WTC11 (cell line): ENCODE measurements around the gene YIPF5. TPM values are rescaled to one million over a fixed set of nuclear protein-coding genes. Genes with fewer than 3 reads are reported as not detected.

Source experiments
- ATAC-seq: fragments of 200-7000 bp; cut with Tn5 transposase; 2 replicates; pipeline ENCODE4 v1.10.0; 2021; ENCODE audit warnings: mild to moderate bottlenecking, moderate library complexity
- CTCF ChIA-PET: fragments of 300-600 bp; sonication (Branson Sonifier 250); formaldehyde crosslinking; loops from one replicate; lab custom pipeline; 2021; ENCODE audit warnings: antibody characterized with exemption; lab: Charles Lee
- POLR2A ChIA-PET: fragments of 350-600 bp; sonication (Branson Sonifier 250); formaldehyde crosslinking; loops from one replicate; lab custom pipeline; 2021; ENCODE audit warnings: antibody characterized with exemption; lab: Charles Lee
- DNase-seq: peaks from one replicate; pipeline ENCODE4 v3.0.0; 2021; ENCODE audit warnings: low spot score
- H3K27ac Mint-ChIP-seq: 2 replicates; pipeline ENCODE4 v1.8.0; 2021; ENCODE audit warnings: mixed read lengths
- H3K27me3 Mint-ChIP-seq: 2 replicates; pipeline ENCODE4 v1.8.0; 2021; ENCODE audit warnings: low read depth, mild to moderate bottlenecking, moderate library complexity, mixed read lengths
- H3K36me3 Mint-ChIP-seq: 2 replicates; pipeline ENCODE4 v1.8.0; 2021; ENCODE audit warnings: mixed read lengths
- H3K4me1 Mint-ChIP-seq: 2 replicates; pipeline ENCODE4 v1.8.0; 2022; ENCODE audit warnings: mixed read lengths
- H3K4me3 Mint-ChIP-seq: 2 replicates; pipeline ENCODE4 v1.8.0; 2021; ENCODE audit warnings: mild to moderate bottlenecking, moderate library complexity, mixed read lengths
- H3K9me3 Mint-ChIP-seq: 2 replicates; pipeline ENCODE4 v1.8.0; 2021; ENCODE audit warnings: mixed read lengths
- CBFB ChIP-seq: sonication (generic); formaldehyde crosslinking; IDR thresholded peaks from 2 replicates; pipeline ENCODE4 v1.8.1; 2022; ENCODE audit warnings: mild to moderate bottlenecking, low read depth, missing genetic modification reagents
- ELF4 ChIP-seq: sonication (generic); formaldehyde crosslinking; IDR thresholded peaks from 2 replicates; pipeline ENCODE4 v1.8.1; 2022; ENCODE audit warnings: low read depth, mild to moderate bottlenecking, moderate library complexity, missing genetic modification reagents
- EMX1 ChIP-seq: fragments of 250-450 bp; sonication (Bioruptor Pico); IDR thresholded peaks from 2 replicates; pipeline ENCODE4 v1.8.0; 2021; ENCODE audit warnings: mild to moderate bottlenecking
- ETV6 ChIP-seq: sonication (generic); formaldehyde crosslinking; IDR thresholded peaks from 2 replicates; pipeline ENCODE4 v1.8.1; 2022; ENCODE audit warnings: mild to moderate bottlenecking, missing genetic modification reagents
- FOXK1 ChIP-seq: sonication (generic); formaldehyde crosslinking; IDR thresholded peaks from 2 replicates; pipeline ENCODE4 v1.8.0; 2022; ENCODE audit warnings: mild to moderate bottlenecking, moderate library complexity, missing genetic modification reagents
- GABPB1 ChIP-seq: sonication (generic); formaldehyde crosslinking; IDR thresholded peaks from 2 replicates; pipeline ENCODE4 v1.8.1; 2023; ENCODE audit warnings: mild to moderate bottlenecking, missing genetic modification reagents
- HMGA2 ChIP-seq: fragments of 250-450 bp; sonication (Bioruptor Pico); IDR thresholded peaks from 2 replicates; pipeline ENCODE4 v1.4.0; 2021; ENCODE audit warnings: mild to moderate bottlenecking, moderate library complexity
- NR1H2 ChIP-seq: sonication (generic); formaldehyde crosslinking; IDR thresholded peaks from 2 replicates; pipeline ENCODE4 v1.9.0; 2021; ENCODE audit warnings: mild to moderate bottlenecking, moderate library complexity, missing genetic modification reagents
- RELA ChIP-seq: sonication (generic); formaldehyde crosslinking; IDR thresholded peaks from 2 replicates; pipeline ENCODE4 v1.8.1; 2022; ENCODE audit warnings: missing genetic modification reagents, mild to moderate bottlenecking, borderline replicate concordance
- TP53 ChIP-seq: sonication (generic); formaldehyde crosslinking; IDR thresholded peaks from 2 replicates; pipeline ENCODE4 v1.8.1; 2023; ENCODE audit warnings: mild to moderate bottlenecking, missing genetic modification reagents
- ZNF219 ChIP-seq: sonication (generic); formaldehyde crosslinking; IDR thresholded peaks from 2 replicates; pipeline ENCODE4 v1.8.0; 2023; ENCODE audit warnings: missing genetic modification reagents, mild to moderate bottlenecking, borderline replicate concordance
- ZNF232 ChIP-seq: sonication (generic); formaldehyde crosslinking; IDR thresholded peaks from 2 replicates; pipeline ENCODE4 v1.8.0; 2022; ENCODE audit warnings: mild to moderate bottlenecking, missing genetic modification reagents
- ZNF396 ChIP-seq: fragments of 250-450 bp; sonication (Bioruptor Pico); IDR thresholded peaks from 2 replicates; pipeline ENCODE4 v1.8.0; 2021; ENCODE audit warnings: mild to moderate bottlenecking, moderate library complexity, borderline replicate concordance
- total RNA-seq: library from RNA; stranded (reverse); gene quantifications from 3 replicates; pipeline ENCODE4 v1.2.3, GENCODE V29; 2021
- TF ChIP-seq, protein P1 (sequence below): sonication (generic); formaldehyde crosslinking; IDR thresholded peaks from 2 replicates; pipeline ENCODE4 v1.8.1; 2022; ENCODE audit warnings: low read depth, mild to moderate bottlenecking, moderate library complexity, missing genetic modification reagents, borderline replicate concordance
- TF ChIP-seq, protein P2 (sequence below): fragments of 250-450 bp; sonication (Bioruptor Pico); IDR thresholded peaks from 2 replicates; pipeline ENCODE4 v1.8.0; 2021; ENCODE audit warnings: mild to moderate bottlenecking
- TF ChIP-seq, protein P3 (sequence below): sonication (generic); formaldehyde crosslinking; IDR thresholded peaks from 2 replicates; pipeline ENCODE4 v1.8.1; 2023; ENCODE audit warnings: mild to moderate bottlenecking, missing genetic modification reagents
- TF ChIP-seq, protein P4 (sequence below): sonication (generic); formaldehyde crosslinking; IDR thresholded peaks from 2 replicates; pipeline ENCODE4 v1.8.0; 2022; ENCODE audit warnings: missing genetic modification reagents
- TF ChIP-seq, protein P5 (sequence below): sonication (generic); formaldehyde crosslinking; conservative IDR thresholded peaks from 2 replicates; pipeline ENCODE4 v1.8.1; 2023; ENCODE audit warnings: mild to moderate bottlenecking, low read depth, missing genetic modification reagents, moderate library complexity
- TF ChIP-seq, protein P6 (sequence below): sonication (generic); formaldehyde crosslinking; IDR thresholded peaks from 2 replicates; pipeline ENCODE4 v1.8.0; 2022; ENCODE audit warnings: mild to moderate bottlenecking, missing genetic modification reagents
- TF ChIP-seq, protein P7 (sequence below): sonication (generic); formaldehyde crosslinking; IDR thresholded peaks from 2 replicates; pipeline ENCODE4 v1.8.0; 2022; ENCODE audit warnings: mild to moderate bottlenecking, missing genetic modification reagents
- TF ChIP-seq, protein P8 (sequence below): sonication (generic); formaldehyde crosslinking; IDR thresholded peaks from 2 replicates; pipeline ENCODE4 v1.8.0; 2022; ENCODE audit warnings: mild to moderate bottlenecking, missing genetic modification reagents

The YIPF5 gene
- total RNA-seq, 1 experiment from 2014 or later = 39.2 TPM

DNA sequence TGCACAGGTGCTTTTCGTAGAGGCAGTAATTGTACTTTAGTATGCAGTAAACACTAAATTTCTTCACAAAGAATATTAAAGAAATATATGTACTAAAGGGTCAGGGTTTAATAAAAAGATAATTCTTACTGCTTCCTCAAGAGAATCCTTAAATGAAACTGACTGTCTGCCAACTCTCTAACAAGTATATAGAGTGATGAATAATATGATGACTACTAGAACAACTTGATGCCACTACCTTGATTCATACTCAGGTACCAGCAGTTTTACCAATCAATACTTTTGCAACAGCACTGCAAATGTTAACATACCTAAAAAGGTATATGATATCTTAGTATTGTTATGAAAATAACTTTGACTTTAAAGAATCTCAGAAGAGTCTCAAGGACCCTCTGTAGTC is 3.8 kb downstream of the YIPF5 start:
- CTCF ChIA-PET = no interaction called here
- H3K4me1 Mint-ChIP-seq = peaks cover 14% of the 10 kb centered on the region
- TF ChIP-seq ZNF396 (CRISPR knock-in tag) (no peak), NR1H2 (CRISPR knock-in tag) (no peak), TP53 (no peak), ETV6 (no peak), CBFB (CRISPR knock-in tag) (no peak), GABPB1 (no peak)
- TF ChIP-seq, protein P1, sequence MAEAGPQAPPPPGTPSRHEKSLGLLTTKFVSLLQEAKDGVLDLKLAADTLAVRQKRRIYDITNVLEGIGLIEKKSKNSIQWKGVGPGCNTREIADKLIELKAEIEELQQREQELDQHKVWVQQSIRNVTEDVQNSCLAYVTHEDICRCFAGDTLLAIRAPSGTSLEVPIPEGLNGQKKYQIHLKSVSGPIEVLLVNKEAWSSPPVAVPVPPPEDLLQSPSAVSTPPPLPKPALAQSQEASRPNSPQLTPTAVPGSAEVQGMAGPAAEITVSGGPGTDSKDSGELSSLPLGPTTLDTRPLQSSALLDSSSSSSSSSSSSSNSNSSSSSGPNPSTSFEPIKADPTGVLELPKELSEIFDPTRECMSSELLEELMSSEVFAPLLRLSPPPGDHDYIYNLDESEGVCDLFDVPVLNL (CRISPR knock-in tag) = no peak
- TF ChIP-seq, protein P2, sequence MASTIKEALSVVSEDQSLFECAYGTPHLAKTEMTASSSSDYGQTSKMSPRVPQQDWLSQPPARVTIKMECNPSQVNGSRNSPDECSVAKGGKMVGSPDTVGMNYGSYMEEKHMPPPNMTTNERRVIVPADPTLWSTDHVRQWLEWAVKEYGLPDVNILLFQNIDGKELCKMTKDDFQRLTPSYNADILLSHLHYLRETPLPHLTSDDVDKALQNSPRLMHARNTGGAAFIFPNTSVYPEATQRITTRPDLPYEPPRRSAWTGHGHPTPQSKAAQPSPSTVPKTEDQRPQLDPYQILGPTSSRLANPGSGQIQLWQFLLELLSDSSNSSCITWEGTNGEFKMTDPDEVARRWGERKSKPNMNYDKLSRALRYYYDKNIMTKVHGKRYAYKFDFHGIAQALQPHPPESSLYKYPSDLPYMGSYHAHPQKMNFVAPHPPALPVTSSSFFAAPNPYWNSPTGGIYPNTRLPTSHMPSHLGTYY (CRISPR knock-in tag) = no peak
- TF ChIP-seq, protein P3, sequence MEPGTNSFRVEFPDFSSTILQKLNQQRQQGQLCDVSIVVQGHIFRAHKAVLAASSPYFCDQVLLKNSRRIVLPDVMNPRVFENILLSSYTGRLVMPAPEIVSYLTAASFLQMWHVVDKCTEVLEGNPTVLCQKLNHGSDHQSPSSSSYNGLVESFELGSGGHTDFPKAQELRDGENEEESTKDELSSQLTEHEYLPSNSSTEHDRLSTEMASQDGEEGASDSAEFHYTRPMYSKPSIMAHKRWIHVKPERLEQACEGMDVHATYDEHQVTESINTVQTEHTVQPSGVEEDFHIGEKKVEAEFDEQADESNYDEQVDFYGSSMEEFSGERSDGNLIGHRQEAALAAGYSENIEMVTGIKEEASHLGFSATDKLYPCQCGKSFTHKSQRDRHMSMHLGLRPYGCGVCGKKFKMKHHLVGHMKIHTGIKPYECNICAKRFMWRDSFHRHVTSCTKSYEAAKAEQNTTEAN (CRISPR knock-in tag) = no peak
- TF ChIP-seq, all 79 proteins: peak for 0
- Mint-ChIP-seq H3K9me3 (no peaks in the 10 kb centered on the region), H3K4me3 (no peak overlapping the region), H3K27me3 (no peaks in the 10 kb centered on the region), H3K27ac (no peak overlapping the region), H3K36me3 (peaks cover 50% of the 10 kb centered on the region)
- DNase-seq (no peak), ATAC-seq (no peak)
- POLR2A ChIA-PET = no interaction called here

DNA sequence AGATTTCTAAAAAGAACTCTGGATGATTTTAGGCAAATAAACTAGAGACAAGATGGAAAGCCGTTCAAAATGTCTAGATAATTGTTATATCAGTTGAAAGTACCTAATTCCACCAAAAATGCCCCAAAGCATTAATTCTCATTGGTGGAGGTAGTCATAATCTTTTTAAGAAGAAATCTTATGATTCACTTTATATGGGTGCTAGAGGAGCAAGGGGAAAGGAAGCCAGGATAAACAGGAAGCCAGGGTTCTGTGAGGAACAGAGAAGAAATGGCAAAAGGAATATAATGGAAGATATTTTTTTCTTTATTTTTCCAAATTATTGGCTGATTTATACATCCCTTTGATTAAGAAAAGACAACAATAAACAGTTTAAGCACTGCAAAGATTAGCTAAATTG is 7.8 kb downstream of the YIPF5 start:
- Mint-ChIP-seq H3K36me3 (peaks cover 55% of the 10 kb centered on the region), H3K27ac (no peak overlapping the region), H3K4me1 (no peaks in the 10 kb centered on the region), H3K4me3 (no peak overlapping the region), H3K9me3 (no peaks in the 10 kb centered on the region), H3K27me3 (no peaks in the 10 kb centered on the region)
- POLR2A ChIA-PET = no interaction called here
- TF ChIP-seq ZNF232 (CRISPR knock-in tag) (no peak), NR1H2 (CRISPR knock-in tag) (no peak), ZNF219 (no peak), ELF4 (CRISPR knock-in tag) (no peak), RELA (CRISPR knock-in tag) (no peak), HMGA2 (CRISPR knock-in tag) (no peak), EMX1 (CRISPR knock-in tag) (no peak), FOXK1 (no peak), CBFB (CRISPR knock-in tag) (no peak)
- TF ChIP-seq, protein P4, sequence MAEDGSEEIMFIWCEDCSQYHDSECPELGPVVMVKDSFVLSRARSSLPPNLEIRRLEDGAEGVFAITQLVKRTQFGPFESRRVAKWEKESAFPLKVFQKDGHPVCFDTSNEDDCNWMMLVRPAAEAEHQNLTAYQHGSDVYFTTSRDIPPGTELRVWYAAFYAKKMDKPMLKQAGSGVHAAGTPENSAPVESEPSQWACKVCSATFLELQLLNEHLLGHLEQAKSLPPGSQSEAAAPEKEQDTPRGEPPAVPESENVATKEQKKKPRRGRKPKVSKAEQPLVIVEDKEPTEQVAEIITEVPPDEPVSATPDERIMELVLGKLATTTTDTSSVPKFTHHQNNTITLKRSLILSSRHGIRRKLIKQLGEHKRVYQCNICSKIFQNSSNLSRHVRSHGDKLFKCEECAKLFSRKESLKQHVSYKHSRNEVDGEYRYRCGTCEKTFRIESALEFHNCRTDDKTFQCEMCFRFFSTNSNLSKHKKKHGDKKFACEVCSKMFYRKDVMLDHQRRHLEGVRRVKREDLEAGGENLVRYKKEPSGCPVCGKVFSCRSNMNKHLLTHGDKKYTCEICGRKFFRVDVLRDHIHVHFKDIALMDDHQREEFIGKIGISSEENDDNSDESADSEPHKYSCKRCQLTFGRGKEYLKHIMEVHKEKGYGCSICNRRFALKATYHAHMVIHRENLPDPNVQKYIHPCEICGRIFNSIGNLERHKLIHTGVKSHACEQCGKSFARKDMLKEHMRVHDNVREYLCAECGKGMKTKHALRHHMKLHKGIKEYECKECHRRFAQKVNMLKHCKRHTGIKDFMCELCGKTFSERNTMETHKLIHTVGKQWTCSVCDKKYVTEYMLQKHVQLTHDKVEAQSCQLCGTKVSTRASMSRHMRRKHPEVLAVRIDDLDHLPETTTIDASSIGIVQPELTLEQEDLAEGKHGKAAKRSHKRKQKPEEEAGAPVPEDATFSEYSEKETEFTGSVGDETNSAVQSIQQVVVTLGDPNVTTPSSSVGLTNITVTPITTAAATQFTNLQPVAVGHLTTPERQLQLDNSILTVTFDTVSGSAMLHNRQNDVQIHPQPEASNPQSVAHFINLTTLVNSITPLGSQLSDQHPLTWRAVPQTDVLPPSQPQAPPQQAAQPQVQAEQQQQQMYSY (CRISPR knock-in tag) = no peak
- TF ChIP-seq, protein P5, sequence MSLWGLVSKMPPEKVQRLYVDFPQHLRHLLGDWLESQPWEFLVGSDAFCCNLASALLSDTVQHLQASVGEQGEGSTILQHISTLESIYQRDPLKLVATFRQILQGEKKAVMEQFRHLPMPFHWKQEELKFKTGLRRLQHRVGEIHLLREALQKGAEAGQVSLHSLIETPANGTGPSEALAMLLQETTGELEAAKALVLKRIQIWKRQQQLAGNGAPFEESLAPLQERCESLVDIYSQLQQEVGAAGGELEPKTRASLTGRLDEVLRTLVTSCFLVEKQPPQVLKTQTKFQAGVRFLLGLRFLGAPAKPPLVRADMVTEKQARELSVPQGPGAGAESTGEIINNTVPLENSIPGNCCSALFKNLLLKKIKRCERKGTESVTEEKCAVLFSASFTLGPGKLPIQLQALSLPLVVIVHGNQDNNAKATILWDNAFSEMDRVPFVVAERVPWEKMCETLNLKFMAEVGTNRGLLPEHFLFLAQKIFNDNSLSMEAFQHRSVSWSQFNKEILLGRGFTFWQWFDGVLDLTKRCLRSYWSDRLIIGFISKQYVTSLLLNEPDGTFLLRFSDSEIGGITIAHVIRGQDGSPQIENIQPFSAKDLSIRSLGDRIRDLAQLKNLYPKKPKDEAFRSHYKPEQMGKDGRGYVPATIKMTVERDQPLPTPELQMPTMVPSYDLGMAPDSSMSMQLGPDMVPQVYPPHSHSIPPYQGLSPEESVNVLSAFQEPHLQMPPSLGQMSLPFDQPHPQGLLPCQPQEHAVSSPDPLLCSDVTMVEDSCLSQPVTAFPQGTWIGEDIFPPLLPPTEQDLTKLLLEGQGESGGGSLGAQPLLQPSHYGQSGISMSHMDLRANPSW (CRISPR knock-in tag) = no peak
- TF ChIP-seq, protein P6, sequence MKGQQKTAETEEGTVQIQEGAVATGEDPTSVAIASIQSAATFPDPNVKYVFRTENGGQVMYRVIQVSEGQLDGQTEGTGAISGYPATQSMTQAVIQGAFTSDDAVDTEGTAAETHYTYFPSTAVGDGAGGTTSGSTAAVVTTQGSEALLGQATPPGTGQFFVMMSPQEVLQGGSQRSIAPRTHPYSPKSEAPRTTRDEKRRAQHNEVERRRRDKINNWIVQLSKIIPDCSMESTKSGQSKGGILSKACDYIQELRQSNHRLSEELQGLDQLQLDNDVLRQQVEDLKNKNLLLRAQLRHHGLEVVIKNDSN (CRISPR knock-in tag) = no peak
- TF ChIP-seq, protein P7, sequence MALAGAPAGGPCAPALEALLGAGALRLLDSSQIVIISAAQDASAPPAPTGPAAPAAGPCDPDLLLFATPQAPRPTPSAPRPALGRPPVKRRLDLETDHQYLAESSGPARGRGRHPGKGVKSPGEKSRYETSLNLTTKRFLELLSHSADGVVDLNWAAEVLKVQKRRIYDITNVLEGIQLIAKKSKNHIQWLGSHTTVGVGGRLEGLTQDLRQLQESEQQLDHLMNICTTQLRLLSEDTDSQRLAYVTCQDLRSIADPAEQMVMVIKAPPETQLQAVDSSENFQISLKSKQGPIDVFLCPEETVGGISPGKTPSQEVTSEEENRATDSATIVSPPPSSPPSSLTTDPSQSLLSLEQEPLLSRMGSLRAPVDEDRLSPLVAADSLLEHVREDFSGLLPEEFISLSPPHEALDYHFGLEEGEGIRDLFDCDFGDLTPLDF (CRISPR knock-in tag) = no peak
- TF ChIP-seq, protein P8, sequence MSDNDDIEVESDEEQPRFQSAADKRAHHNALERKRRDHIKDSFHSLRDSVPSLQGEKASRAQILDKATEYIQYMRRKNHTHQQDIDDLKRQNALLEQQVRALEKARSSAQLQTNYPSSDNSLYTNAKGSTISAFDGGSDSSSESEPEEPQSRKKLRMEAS (CRISPR knock-in tag) = no peak
- ATAC-seq (no peak), DNase-seq (no peak)
- CTCF ChIA-PET = no interaction called here
